Measurements from ENCODE around the gene CD47.

GRCh38 chr3:108014943-108015342 is 75.9 kb downstream of the CD47 start:
- no peak for TF ChIP-seq CTCF (IDR thresholded peaks at IDR 0.05)
- no peak for TF ChIP-seq ZBTB21 (CRISPR knock-in tag; IDR thresholded peaks at IDR 0.05; ENCODE audit: borderline replicate concordance)
- TF ChIP-seq PRDM15 (CRISPR knock-in tag; IDR thresholded peaks at IDR 0.05), result no peak
- TF ChIP-seq ZNF232 (CRISPR knock-in tag; IDR thresholded peaks at IDR 0.05), result no peak
- no peak for TF ChIP-seq SP1 (CRISPR knock-in tag; conservative IDR thresholded peaks at IDR 0.05)
- TF ChIP-seq ZBTB43 (CRISPR knock-in tag; IDR thresholded peaks at IDR 0.05), result no peak
- no peak for TF ChIP-seq ATF2 (CRISPR knock-in tag; IDR thresholded peaks at IDR 0.05; ENCODE audit: borderline replicate concordance, low read depth)
- no peak for TF ChIP-seq FOXJ3 (CRISPR knock-in tag; IDR thresholded peaks at IDR 0.05; ENCODE audit: borderline replicate concordance)
- no peak for TF ChIP-seq IRF1 (CRISPR knock-in tag; IDR thresholded peaks at IDR 0.05)
- no peak for TF ChIP-seq MAX (CRISPR knock-in tag; IDR thresholded peaks at IDR 0.05)
- no peak for TF ChIP-seq CREB1 (CRISPR knock-in tag; IDR thresholded peaks at IDR 0.05)
- TF ChIP-seq USF1 (CRISPR knock-in tag; IDR thresholded peaks at IDR 0.05), result no peak
- no peak for TF ChIP-seq E2F1 (CRISPR knock-in tag; IDR thresholded peaks at IDR 0.05)
